CD14-positive monocyte (primary cell): Measurements from ENCODE around the gene SVIL. TPM values are rescaled to one million over a fixed set of nuclear protein-coding genes. Genes with fewer than 3 reads are reported as not detected.
A peak's percentile ranks its signal among the peaks of the same experiment; 100 is the strongest.

Experiments used
- DNase-seq, 3 donors: peaks; one replicate each; pipeline ENCODE4 v3.0.0-alpha.2; 2011 to 2022
- H2AFZ ChIP-seq: 2 replicates; pipeline ENCODE4 v1.6.0; 2012; ENCODE audit warnings: mild to moderate bottlenecking, low read depth, low read length, inconsistent platforms; ENCODE audit not compliant: insufficient read depth, poor library complexity, severe bottlenecking
- H3K27ac ChIP-seq, 2 donors: 1 replicate in 1 of 2; 2 replicates in 1 of 2; pipeline ENCODE4 v1.5.1; 2012 to 2013; ENCODE audit warnings: low read length in 2 of 2, control low read depth in 1 of 2, inconsistent platforms in 1 of 2, low read depth in 1 of 2, mild to moderate bottlenecking in 1 of 2
- H3K27me3 ChIP-seq, 2 donors: one replicate each; pipeline versions ENCODE4 v1.6.0 to v1.6.1; 2011 to 2013; ENCODE audit warnings: low read length in 2 of 2; ENCODE audit not compliant: control insufficient read depth in 2 of 2, insufficient read depth in 2 of 2
- H3K36me3 ChIP-seq, 2 donors: replicated peaks in 1 of 2; 1 replicate in 1 of 2; 2 replicates in 1 of 2; pipeline versions ENCODE4 v1.5.1 to v1.6.1; 2012 to 2013; ENCODE audit warnings: low read length in 2 of 2, control low read depth in 1 of 2, inconsistent platforms in 1 of 2, mild to moderate bottlenecking in 1 of 2; ENCODE audit not compliant: insufficient read depth in 2 of 2, control insufficient read depth in 1 of 2
- H3K4me1 ChIP-seq, 2 donors: 1 replicate in 1 of 2; 2 replicates in 1 of 2; pipeline versions ENCODE4 v1.5.1 to v1.6.1; 2012 to 2013; ENCODE audit warnings: low read length in 2 of 2, control low read depth in 1 of 2, inconsistent platforms in 1 of 2, mild to moderate bottlenecking in 1 of 2, moderate library complexity in 1 of 2; ENCODE audit not compliant: insufficient read depth in 2 of 2, control insufficient read depth in 1 of 2
- H3K4me2 ChIP-seq: replicated peaks from 2 replicates; pipeline ENCODE3; 2012; ENCODE audit warnings: low read length, moderate library complexity, mild to moderate bottlenecking; ENCODE audit not compliant: poor library complexity, severe bottlenecking; ENCODE audit errors: extremely low read depth
- H3K4me3 ChIP-seq, 3 experiments: fragments of 200-600 bp in 1 of 3; sonication (generic) in 1 of 3; replicated peaks in 1 of 3; 1 replicate in 2 of 3; 2 replicates in 1 of 3; pipeline ENCODE4 v1.5.1; 2011 to 2013; ENCODE audit warnings: low read length in 3 of 3, mild to moderate bottlenecking in 3 of 3, control low read depth in 2 of 3, low read depth in 2 of 3, inconsistent platforms in 1 of 3, moderate library complexity in 1 of 3
- H3K79me2 ChIP-seq: 2 replicates; pipeline ENCODE4 v1.6.0; 2012; ENCODE audit warnings: mild to moderate bottlenecking, control low read depth, inconsistent platforms, low read length, moderate library complexity; ENCODE audit not compliant: insufficient read depth
- H3K9ac ChIP-seq: 2 replicates; pipeline ENCODE4 v1.6.0; 2017; ENCODE audit warnings: low read length, mild to moderate bottlenecking; ENCODE audit not compliant: insufficient read depth, poor library complexity, severe bottlenecking
- H3K9me3 ChIP-seq, 2 donors: replicated peaks in 1 of 2; 1 replicate in 1 of 2; 2 replicates in 1 of 2; pipeline versions ENCODE4 v1.5.1 to v1.6.1; 2012 to 2013; ENCODE audit warnings: low read length in 2 of 2, control low read depth in 1 of 2; ENCODE audit not compliant: control insufficient read depth in 1 of 2, insufficient read depth in 1 of 2
- H4K20me1 ChIP-seq: 2 replicates; pipeline ENCODE4 v1.6.0; 2012; ENCODE audit warnings: mild to moderate bottlenecking, low read length, control low read depth, moderate library complexity; ENCODE audit not compliant: insufficient read depth
- H3K27ac Mint-ChIP-seq, 7 donors: one replicate each; pipeline ENCODE4 v1.8.0; 2020; ENCODE audit warnings: mild to moderate bottlenecking in 7 of 7, mixed read lengths in 7 of 7, moderate library complexity in 6 of 7, inconsistent platforms in 2 of 7
- H3K27me3 Mint-ChIP-seq, 3 donors: one replicate each; pipeline ENCODE4 v1.8.0; 2021 to 2022; ENCODE audit warnings: low read depth in 3 of 3, mild to moderate bottlenecking in 3 of 3, mixed read lengths in 3 of 3, moderate library complexity in 3 of 3, inconsistent platforms in 1 of 3
- H3K36me3 Mint-ChIP-seq, 2 donors: one replicate each; pipeline ENCODE4 v1.8.0; 2020; ENCODE audit warnings: mixed read lengths in 2 of 2, inconsistent platforms in 1 of 2, mild to moderate bottlenecking in 1 of 2
- H3K4me1 Mint-ChIP-seq: one replicate; pipeline ENCODE4 v1.8.0; 2020; ENCODE audit warnings: mild to moderate bottlenecking, mixed read lengths
- H3K4me3 Mint-ChIP-seq, 2 donors: one replicate each; pipeline ENCODE4 v1.8.0; 2020; ENCODE audit warnings: mild to moderate bottlenecking in 2 of 2, mixed read lengths in 2 of 2, moderate library complexity in 1 of 2
- H3K9me3 Mint-ChIP-seq, 7 donors: one replicate each; pipeline ENCODE4 v1.8.0; 2020 to 2022; ENCODE audit warnings: mixed read lengths in 7 of 7, mild to moderate bottlenecking in 6 of 7, moderate library complexity in 6 of 7, inconsistent platforms in 2 of 7
- CTCF ChIP-seq: fragments of 200-600 bp; IDR thresholded peaks from one replicate; pipeline ENCODE4 v1.8.0; 2022; ENCODE audit warnings: antibody characterized with exemption, mild to moderate bottlenecking
- WGBS: methylation state at CpG from one replicate; pipeline ENCODE4 v1.1.5; 2013; ENCODE audit warnings: missing lambda C conversion rate; ENCODE audit not compliant: insufficient coverage; 5-methylcytosine and 5-hydroxymethylcytosine counted together
- intact Hi-C, 2 donors: fragments of 100-400 bp; cut with micrococcal nuclease; formaldehyde crosslinking; loops; one replicate each; pipeline versions ENCODE4 v1.15.0 to v1.15.1; 2023
- polyA plus RNA-seq, 3 donors: library from polyadenylated mRNA; depleted of rRNA in 1 of 3; unstranded in 2 of 3; stranded (reverse) in 1 of 3; fragments of 300-500 nt in 2 of 3; fragments of >200 nt in 1 of 3; fragmentation: Illumina TruSeq in 2 of 3; gene quantifications; 1 replicate in 2 of 3; 2 replicates in 1 of 3; pipeline ENCODE4 v1.2.3, GENCODE V29; 2012 to 2021

SVIL gene
- polyA plus RNA-seq, 3 donors: 2.1 to 14.3 (median 5.8) TPM

- Mint-ChIP-seq H3K27me3 (no peaks in the 10 kb centered on the region), H3K4me3 (no peak overlapping the region), H3K36me3 (peaks cover 16 to 24% of the 10 kb centered on the region in 2 donors), H3K4me1 (peaks cover 22% of the 10 kb centered on the region), H3K27ac (peak overlapping the region in 3 of 7 donors; percentile 6 to 45 (median 26)), H3K9me3 (peaks cover 0 to 9% (median 6%) of the 10 kb centered on the region in 7 donors)
- Histone ChIP-seq H3K27me3 (no peaks in the 10 kb centered on the region), H3K9ac (no peak overlapping the region), H4K20me1 (peaks cover 13% of the 10 kb centered on the region), H3K4me2 (no peak overlapping the region), H2AFZ (no peak overlapping the region), H3K27ac (no peak overlapping the region), H3K4me1 (peaks cover 20 to 22% of the 10 kb centered on the region in 2 donors), H3K9me3 (peaks cover 0 to 9% of the 10 kb centered on the region in 2 donors), H3K36me3 (peaks cover 0 to 9% of the 10 kb centered on the region in 2 donors), H3K4me3 (no peak overlapping the region), H3K79me2 (no peaks in the 10 kb centered on the region)
- WGBS: 100% methylated on average over 2 of the region's 9 CpGs
- TF ChIP-seq CTCF: no peak
- intact Hi-C loops: loop anchor here in 1 of 2 donors (5.0 to 10.0 kb wide), 2 partner anchors 33 to 130 kb away; no protein-coding TSS in a partner anchor
- DNase-seq: no peak
Measured at GRCh38 chr10:29604291-29604825, 30.4 kb downstream of the SVIL start.

- H3K27me3 ChIP-seq: no peaks in the 10 kb centered on the region
- Mint-ChIP-seq H3K27me3 (no peaks in the 10 kb centered on the region), H3K27ac (peak overlapping the region in 5 of 7 donors; percentile 15 to 69 (median 45)), H3K4me1 (peaks cover 22% of the 10 kb centered on the region), H3K9me3 (no peaks in the 10 kb centered on the region), H3K4me3 (no peak overlapping the region), H3K36me3 (peaks cover 11 to 21% of the 10 kb centered on the region in 2 donors)
- H3K9me3 ChIP-seq: no peaks in the 10 kb centered on the region
- H3K4me1 ChIP-seq: peaks cover 20 to 22% of the 10 kb centered on the region in 2 donors
- no peaks in the 10 kb centered on the region for H3K79me2 ChIP-seq
- WGBS: no CpG with 5 or more reads among the region's 3 CpGs
- intact Hi-C loops: loop anchor here in 1 of 2 donors (5.0 to 10.0 kb wide), 2 partner anchors 34 to 131 kb away; no protein-coding TSS in a partner anchor
- DNase-seq: no peak
- H3K4me2 ChIP-seq: peak overlapping the region; percentile 33
- no peak overlapping the region for H2AFZ ChIP-seq
- peak overlapping the region in 1 of 2 donors; percentile 42 for H3K27ac ChIP-seq
- H3K4me3 ChIP-seq: peak overlapping the region in 1 of 3 experiments; percentile 4
- no peak for TF ChIP-seq CTCF
- no peak overlapping the region for H3K9ac ChIP-seq
- H4K20me1 ChIP-seq: peaks cover 8% of the 10 kb centered on the region
- H3K36me3 ChIP-seq: peaks cover 0 to 6% of the 10 kb centered on the region in 2 donors
Measured at GRCh38 chr10:29603223-29603896, 31.4 kb downstream of the SVIL start.
